GM19324 (cell line): Measurements from ENCODE around the gene TADA3.

Experiments used
- ATAC-seq: cut with Tn5 transposase; IDR thresholded peaks from one replicate; pipeline ENCODE4 v1.9.1; 2021; ENCODE audit warnings: mild to moderate bottlenecking, moderate library complexity; ENCODE audit not compliant: unreplicated experiment, low FRiP score

The TADA3 gene

GRCh38 chr3:9792405-9793160 lies at the start of gene TADA3, which contains the start of gene ARPC4:
Gene TADA3, minus strand, starts transcription at chr3:9792473. Its CDS starts 1,007 bp downstream, at chr3:9791466.
Gene ARPC4, plus strand, starts transcription at chr3:9793082. Its CDS starts 40 bp downstream, at chr3:9793122.
- peak; percentile 90 for ATAC-seq

GRCh38 chr3:9841015-9841414 lies 48.7 kb upstream of the TADA3 start:
- no peak for ATAC-seq

DNA sequence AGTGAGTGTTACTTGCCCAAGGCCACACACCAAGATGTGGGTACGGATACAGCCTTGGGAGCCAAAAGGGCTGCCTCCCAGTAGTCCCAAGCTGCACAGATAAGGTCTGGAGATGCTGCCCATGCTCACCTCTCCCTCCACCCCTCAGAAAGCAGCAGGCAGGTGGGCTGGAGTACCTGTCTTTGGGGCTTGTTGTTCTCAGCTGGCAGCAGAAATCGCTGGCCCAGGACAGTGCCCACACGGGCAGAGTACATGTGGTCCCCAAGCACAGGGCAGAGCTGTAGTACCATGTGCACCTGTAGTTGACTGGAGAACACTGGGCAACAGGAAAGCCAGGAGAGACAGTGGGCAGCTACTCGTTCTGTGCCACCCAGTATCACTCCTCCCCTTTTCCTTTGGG lies 46.6 kb upstream of the TADA3 start:
- no peak for ATAC-seq

DNA sequence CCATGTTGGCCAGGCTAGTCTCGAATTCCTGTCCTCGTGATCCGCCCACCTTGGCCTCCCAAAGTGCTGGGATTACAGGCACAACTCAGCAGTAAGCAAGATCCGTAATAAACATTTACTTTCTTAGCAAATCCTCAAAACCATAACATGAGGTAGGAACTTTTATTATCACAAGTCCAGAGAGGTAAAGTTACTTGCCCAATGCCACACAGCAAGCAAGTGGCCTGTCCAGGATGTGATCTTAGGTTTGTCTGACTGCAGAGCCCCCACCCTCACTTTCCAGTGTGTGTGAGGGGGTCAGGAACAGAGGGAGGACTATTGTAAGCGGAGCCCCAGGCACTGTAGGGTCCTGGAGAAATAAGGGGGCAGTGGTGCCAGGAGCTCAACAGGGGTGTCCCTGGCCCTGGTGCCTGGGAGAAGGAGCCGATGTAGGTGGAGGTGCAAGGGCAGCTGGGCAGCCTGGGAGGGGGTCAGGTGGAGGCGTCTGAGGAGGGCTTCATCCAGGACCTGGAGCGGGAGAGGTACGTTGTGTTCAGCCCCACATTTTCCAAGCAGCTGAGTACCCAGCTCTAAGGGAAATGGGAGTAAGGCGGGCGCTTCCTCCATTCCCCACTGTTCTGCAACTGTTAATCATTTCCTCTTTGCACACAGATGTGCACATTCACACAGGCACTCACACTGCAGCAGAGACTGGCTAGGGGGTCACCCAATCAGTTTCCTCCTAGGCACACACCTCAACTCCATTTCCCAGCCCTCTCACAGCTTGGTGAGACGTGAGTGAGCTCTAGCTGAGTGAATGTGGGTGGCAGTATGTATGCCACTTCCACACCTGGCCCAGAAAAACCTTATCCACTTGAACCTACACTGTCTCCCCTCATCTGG lies 45.7 kb upstream of the TADA3 start:
- no peak for ATAC-seq

GRCh38 chr3:9834520-9835380 lies 42.5 kb upstream of the TADA3 start:
- ATAC-seq: no peak

GRCh38 chr3:9833078-9833477 lies 40.8 kb upstream of the TADA3 start:
- ATAC-seq: no peak

- ATAC-seq: no peak
These were observed 39.0 kb upstream of the TADA3 start for GRCh38 chr3:9831253-9831652.

DNA sequence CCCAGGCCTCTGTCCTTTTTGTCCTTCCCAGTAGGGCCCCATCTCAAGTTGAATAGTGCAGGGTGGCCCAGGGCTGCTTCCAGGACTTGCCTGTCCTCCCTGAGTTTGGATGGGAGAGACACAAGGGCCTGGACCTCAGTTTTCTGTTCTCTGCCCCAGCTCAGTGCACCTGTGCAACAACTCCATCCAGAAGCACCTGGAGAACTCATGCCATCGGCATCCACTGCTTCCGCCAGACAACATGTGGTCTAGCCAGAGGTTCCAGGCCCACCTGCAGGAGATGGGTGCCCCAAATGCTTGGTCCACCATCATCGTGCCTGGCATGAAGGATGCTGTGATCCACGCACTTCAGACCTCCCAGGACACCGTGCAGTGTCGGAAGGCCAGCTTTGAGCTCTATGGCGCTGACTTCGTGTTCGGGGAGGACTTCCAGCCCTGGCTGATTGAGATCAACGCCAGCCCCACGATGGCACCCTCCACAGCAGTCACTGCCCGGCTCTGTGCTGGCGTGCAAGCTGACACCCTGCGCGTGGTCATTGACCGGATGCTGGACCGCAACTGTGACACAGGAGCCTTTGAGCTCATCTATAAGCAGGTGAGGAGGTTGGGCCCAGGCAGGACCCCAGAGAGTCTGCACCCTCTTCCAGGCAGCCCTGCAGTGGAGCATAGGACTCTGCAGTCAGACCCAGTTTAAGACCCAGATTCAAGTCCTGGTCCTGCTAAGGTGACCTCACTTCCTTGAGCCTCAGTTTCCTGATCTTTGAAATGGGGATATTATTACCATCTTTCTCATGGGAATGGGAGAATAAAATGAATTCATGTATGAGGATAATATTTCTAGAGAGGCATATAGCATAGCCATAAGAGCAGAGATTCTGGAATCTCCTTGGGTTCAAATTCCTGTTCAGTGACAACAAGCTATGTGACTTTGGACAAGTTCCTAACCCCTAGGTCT lies 36.8 kb upstream of the TADA3 start:
- ATAC-seq: no peak

DNA sequence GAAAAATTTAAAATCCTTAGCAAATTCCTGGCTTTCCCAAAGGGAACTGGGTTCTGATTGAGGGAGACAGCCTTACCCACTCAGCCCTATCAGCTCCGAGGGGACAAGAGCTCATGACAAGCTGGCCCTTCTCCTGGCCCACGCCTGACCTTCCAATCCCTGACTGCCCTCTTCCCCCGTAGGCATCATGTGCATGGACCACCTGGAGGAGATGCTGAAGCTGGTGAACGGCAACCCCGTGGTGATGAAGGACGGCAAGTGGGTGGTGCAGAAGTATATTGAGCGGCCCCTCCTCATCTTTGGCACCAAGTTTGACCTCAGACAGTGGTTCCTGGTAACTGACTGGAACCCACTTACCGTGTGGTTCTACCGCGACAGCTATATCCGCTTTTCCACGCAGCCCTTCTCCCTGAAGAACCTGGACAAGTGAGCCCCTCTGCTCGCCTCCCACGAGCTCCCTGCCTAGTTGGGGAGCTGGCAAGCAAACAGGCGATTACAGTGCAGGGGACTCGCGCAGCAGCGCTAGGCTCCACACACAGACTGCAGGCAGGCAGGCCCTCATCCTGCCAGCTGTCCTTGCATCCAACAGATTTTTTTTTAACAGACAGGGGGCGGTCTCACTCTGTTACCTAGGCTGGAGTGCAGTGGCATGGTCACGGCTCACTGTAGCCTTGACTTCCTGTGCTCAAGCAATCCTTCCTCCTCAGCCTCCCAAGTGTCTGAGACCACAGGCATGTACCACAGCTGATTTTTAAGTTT lies 34.7 kb upstream of the TADA3 start:
- ATAC-seq: no peak

- ATAC-seq: no peak
These were observed 33.3 kb upstream of the TADA3 start for GRCh38 chr3:9825451-9826040.

- no peak for ATAC-seq
These were observed 28.7 kb upstream of the TADA3 start for GRCh38 chr3:9820946-9821345.

DNA sequence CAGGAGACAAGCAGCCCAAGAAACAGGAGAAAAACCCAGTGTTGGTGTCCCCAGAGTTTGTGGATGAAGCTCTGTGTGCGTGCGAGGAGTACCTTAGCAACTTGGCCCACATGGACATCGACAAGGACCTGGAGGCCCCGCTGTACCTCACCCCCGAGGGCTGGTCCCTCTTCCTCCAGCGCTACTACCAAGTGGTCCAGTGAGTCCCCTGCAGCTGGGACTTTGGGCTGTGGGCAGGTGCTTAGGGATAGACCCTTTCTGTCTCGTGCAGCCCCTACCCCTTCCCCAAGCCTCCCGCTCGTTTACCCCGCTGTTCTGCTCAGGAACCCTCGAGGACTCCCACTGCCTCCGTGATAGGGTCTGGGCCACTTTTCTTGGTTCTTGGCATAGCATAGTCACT lies 28.3 kb upstream of the TADA3 start:
- ATAC-seq: no peak

- no peak for ATAC-seq
These were observed 26.5 kb upstream of the TADA3 start for GRCh38 chr3:9818666-9819335.

DNA sequence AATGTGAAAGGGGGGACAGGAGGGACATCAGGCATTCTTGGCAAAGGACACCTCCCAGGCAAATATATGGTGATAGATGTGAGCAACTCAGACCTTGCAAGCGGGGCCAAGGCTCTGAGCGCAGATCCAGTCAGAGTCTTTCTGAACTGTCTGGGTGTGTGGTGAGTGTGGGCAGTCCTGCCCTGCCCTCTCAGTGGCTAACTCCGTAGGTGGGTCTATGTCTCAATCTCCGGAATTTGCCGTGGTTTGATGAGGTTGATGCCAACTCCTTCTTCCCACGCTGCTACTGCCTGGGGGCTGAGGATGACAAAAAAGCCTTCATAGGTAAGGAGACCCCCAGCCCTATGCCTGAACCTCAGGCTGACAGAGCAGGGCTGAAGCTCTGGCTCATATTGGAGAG lies 25.2 kb upstream of the TADA3 start:
- ATAC-seq: no peak

GRCh38 chr3:9815986-9816385 lies 23.7 kb upstream of the TADA3 start:
- ATAC-seq: no peak

GRCh38 chr3:9812870-9813483 lies 20.7 kb upstream of the TADA3 start:
- no peak for ATAC-seq

DNA sequence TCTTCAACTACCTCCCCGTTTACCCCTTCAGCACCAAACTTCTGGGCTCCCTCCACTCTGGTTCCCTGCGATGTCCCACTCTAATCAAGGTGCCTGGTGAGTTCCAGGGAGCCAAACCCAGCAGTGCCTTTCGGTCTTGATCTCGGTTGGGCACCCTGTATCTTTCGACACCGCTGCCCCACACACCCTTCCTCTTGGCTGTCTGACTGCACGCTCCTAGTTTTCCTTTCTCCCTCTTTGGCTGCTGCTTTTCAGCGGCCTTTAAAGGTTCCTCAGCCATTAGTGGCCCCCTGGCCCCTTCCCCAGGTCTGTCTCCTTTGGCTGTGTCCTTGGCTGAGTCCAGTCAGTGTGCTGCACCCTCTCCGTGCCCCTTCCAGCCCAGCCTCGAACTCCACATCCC lies 18.6 kb upstream of the TADA3 start:
- no peak for ATAC-seq

DNA sequence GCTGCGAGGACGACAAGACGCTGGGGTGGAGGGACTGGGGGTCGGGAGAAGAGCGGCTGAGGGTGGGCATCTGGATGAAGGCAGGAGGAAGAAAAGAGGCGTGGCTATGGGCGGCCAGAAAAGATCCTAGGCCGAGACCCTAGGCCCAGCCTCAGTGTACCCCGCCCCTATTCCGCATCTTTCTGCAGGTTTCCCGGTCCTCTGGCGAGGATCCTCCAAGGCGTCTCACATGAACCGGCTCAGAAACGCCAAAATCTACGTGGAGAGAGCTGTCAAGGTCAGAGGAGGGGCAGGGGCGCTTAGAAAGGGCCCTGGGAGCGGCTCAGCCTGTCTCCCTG lies 18.1 kb upstream of the TADA3 start:
- ATAC-seq: no peak
